Anterior cingulate cortex (tissue), 58 donors: Measurements from ENCODE around the gene MICAL3.

Source experiments
- DNase-seq, 58 donors: peaks; one replicate each; lab custom pipeline; 2025; lab: John Stamatoyannopoulos, UW

Gene MICAL3

DNA sequence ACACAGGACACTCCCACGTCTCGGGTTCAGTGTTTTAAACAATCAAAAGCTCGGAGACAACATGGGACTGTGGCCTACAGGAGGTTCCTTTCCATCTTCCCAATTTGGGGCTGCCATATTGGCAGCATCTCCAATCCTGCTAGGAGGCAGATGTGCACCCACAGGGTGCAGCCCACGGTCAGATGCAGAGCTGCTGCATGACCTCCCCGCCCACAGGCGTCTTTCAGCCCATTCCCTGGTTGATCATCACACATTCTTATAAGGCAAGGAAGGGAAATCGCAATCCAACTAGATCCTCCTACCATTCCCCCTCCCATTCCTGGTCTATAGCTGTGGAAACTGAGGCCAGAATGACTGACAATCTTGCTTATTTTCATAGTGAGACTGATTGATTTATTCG, 121.4 kb downstream of the MICAL3 start:
- DNase-seq = no peak

DNA sequence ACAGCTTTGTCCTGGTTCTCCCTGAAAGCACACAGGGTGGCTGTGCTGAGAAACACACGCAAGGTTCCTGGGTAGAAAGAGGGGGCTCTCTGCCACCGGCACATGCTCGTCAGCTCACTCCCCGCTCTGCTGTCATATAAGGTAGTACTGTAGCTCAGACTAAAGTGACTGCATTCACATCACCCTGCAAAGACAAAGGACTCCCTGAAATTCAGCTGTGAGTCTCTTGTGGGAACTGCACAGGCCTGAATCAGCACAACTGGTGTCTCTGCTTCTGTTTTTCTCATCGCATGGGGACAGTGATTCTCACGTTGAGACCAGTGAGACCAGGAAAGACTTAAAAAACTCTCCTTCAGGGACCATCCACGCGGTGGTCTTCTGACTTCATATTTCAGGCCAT, 126.0 kb downstream of the MICAL3 start:
- peak in 1 of 58 donors; percentile 23 for DNase-seq

DNA sequence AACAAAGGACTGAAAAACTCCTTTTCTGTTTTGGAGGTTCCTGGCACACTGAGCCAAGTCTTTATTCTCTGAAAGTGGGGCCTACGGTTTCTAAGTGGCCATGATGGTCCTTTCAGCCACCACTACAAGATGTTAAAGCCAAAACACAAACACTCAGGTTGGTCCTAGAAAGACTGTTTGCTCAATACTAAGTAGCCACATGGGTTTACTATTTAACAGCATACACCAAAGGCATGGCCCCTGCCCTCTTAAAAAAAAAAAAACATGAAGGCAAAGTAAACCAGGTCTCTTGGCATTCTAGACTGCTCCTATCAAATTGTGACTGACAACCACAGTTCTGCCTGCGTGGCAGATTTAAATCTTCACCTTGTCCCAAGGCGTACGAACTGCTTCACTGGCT, 126.5 kb downstream of the MICAL3 start:
- DNase-seq = no peak

DNA sequence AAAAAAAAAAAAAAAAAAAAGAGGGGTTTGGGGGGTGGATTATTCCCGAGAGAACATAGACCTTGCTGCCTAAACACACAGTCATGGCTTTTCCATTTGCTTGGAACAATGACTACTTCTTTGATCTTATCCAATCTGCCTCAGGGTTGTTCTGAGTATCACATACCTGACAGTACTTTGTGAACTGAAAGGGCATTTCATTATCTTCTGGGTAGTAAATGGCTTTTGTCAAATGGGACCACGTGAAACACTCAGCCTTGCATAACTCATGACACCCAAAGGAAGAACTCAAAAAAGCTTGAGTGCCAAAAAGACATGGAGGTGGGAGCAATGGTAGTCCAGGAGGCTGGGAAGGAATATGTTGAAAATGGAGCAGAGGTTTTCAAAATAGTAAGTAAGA, 126.9 kb downstream of the MICAL3 start:
- no peak for DNase-seq

DNA sequence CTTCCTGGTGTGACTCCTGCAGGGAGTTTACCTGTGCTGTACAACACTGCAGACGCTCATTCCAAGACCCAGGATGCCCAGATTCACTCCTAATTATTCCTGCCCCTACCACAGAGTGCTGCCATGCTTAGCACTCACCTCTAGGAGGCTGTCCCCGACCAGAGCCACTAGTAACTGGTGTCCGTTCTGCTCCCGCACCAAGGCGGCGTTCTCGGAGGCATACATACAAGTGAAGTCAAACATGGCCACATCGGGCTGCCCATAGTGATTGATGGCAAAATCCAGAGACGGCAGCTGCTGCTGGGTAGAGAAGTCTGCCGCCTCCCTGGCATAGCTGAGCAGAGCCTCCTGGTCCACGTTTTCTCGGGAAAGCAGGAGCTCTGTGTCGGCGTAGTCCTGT, 127.8 kb downstream of the MICAL3 start:
- peak in 20 of 58 donors; percentile 14 to 58 (median 32) for DNase-seq

DNA sequence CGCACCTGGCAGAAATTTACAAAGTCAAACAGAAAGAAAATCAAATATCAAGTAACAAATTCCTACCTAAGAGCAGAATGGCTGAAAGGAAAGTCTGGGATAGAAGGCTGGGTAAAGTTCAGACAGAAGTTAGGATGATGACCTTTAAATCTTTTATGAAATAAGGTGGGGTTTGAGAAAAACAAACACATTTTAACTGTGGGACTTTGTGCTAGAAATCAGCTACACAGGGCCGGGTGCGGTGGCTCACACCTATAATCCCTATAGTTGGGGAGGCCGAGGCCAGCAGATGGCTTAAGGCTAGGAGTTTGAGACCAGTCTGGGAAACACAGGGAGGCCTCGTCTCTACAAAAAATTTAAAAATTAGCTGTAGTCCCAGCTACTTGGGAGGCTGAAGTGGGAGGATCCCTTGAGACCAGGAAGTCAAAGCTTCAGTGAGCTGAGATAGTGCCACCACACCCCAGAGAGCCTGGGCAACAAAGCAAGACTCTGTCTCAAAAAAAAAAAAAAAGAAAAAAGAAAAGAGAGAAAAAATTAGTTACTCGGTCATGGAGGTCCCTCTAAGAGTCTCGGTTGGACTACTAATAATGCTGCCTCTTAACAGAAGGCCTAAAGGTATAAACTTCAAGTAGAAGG, 130.3 kb downstream of the MICAL3 start:
- no peak for DNase-seq

DNA sequence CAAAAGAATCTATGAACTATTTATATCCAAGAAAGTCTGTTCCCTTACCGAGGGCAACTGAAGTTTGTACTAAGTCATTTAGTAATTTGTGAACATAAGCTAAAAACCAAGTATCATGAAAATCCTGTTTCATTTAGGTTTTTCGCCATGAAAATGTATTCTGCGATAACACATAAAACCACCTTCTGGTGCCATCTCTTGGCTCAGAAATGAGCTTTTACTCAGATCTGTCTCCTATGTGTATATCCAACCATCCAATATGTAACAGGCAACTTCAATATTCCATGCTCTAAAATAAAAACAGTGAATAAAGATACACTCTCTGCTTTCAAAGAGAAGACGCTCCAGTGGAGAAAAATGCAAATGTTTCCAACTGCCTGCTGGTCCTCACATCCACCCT, 132.0 kb downstream of the MICAL3 start:
- DNase-seq = no peak

DNA sequence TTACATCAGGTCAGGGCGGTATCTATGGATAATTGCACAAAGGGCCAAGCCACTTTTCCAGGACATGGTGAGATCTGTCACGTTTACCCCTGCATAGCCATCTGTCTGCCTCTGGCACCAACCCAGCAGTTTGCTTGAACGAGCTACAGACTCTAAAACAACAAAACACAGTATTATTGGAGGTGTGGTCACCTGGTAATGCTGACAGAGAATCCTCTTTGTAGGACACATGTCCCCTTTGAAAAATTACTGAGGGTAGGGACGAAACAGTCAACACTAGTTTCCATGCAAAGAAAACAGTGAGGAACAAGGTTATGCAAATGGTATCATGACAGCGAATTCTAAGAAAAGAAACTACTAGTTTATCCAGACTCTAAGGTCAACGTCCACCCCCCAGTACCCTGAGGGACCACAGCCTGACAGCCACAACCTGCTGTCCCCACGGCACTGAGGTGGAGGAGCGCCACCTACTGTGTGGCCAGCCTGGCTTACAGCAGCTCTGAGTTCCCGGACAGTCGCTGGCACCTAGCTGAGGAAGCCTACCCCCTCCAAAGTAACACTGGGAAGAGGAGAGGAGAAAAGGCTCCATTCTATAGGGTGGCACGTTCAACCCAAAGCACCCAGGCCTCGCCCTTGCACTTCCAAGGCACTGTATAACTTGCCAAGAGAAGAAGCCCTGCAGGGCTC, 132.7 kb downstream of the MICAL3 start:
- peak in 29 of 58 donors; percentile 9 to 67 (median 34) for DNase-seq

DNA sequence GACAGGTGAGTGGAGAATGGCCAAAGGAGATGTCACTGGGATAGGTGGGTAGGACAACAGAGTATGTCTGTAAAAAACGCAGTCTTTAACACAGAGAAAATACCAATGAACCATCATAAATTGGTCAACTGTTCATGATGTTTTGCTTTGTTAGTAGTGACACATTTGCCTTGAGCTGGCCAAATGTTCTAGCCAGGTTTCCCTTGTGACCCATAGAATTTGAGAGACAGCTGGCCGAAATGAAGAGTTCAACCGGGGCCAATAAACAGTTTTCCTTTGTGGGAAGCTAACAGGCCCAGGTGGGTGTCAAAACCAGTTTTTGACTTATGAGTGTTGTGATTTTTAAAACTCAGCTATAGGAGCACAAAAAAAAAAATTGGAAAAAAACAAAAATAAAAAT, 133.5 kb downstream of the MICAL3 start:
- no peak for DNase-seq

DNA sequence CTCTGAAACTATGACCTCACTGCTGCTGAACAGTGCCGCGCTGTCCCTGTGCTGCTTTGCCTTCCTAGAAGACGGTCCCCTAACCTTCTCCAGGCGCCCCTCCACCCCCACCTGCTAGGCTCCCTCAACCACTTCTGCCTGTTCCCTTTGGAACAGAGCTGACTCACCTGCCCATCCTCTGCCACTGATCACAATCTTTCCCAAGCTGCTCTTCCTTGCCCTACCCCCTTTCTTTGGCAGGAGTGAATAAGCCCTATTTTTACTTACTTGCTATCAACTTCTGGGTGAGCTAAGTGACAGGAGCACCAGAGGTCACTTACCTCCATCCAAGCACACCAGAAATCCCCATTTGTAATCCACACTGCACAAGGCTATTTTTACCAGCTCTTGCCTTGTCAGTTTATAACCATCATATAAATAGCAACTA, 134.1 kb downstream of the MICAL3 start:
- DNase-seq = peak in 1 of 58 donors; percentile 26

DNA sequence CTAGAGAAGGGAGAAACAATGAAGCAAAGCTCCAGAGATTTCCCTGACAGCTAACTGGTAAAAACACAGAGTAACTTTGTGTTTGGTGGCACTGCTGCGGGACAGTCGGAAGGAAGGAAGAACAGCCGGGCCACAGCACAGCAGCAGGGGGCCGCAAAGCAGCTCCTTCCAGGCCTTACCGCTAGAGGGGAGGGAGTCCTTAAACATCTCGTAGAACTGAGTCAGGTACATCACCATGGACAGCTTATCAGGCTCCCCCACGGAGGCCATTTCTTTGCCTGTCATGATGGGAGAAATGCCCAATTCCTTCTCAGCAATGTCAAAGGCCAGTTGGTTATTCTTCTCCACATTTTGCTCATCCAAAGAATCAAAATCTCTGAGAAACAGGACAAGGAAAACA, 135.5 kb downstream of the MICAL3 start:
- peak in 1 of 58 donors; percentile 25 for DNase-seq

DNA sequence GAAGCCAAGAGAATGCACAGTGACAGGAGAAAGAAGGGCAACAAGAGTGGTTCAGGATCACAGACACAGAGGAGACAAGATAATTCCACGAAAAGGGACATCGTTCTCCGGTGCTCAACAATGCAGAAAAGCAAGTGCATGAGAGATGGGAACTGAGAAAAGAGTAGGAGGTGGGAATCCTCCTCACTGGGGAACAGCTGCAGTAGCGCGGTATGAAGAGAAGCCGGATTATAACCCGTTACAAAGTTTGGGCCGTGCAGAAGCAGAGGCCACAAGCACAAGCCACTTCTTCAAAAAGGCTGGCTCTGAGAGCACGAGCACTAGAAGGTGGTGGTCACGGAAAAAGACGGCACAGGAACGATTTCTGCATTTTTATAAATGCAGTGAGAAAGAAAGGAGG, 135.9 kb downstream of the MICAL3 start:
- no peak for DNase-seq

DNA sequence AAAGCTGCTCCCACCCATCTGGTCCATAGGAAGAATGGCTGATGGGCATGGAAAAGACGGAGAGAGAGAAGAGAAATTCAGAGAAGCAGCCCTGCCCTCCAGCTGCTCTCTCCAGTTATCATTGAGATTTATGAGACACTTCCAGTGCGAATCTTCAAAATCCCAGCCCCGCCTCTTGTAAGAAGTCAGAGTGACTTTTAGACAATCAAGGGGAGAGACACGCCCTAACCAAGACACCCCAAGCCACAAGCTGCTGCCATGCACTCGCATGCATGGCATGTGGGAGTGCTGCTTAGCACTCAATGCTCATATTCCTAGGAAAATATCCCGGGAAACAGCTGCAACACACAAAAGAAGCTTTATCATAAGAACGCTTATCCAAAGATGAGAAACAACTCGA, 139.5 kb downstream of the MICAL3 start:
- peak in 3 of 58 donors; percentile 18 to 58 (median 28) for DNase-seq

DNA sequence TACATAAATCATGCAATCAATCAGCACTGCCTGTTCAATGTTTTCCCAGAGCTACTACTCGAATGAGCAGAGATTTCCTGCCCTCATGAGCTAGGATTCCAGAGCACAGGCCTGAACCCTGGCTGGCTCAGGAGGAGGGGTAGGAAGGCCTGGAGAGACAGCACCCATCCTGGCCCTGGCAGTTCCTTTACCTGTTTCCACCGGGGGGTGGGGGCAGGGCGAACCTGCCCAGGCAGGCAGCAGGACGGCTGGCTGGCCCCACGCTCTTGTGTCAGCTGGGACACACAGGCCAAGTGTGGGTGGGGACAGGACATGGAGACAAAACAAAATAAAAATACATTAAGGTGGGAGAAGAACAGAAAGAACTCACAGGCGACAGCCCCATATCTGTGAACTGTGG, 140.3 kb downstream of the MICAL3 start:
- DNase-seq = no peak

DNA sequence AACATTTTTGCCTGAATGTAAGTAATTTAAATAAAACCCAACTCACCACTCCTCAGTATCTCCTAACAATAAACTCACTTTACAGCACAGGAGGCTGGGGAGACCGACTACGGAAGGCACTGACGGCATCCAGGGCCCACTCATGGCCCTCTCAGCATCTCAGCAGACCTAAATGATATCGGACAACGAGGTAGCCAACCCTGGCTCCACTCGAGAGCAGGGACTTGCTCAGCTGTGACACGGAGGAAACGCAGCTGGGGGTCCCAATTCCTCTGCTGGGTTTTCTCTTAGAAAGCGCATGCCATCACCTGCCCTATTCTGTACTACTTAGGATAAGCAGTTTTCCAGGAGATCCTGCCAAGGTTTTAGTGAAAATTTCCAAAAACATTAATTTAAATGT, 141.0 kb downstream of the MICAL3 start:
- DNase-seq = no peak

DNA sequence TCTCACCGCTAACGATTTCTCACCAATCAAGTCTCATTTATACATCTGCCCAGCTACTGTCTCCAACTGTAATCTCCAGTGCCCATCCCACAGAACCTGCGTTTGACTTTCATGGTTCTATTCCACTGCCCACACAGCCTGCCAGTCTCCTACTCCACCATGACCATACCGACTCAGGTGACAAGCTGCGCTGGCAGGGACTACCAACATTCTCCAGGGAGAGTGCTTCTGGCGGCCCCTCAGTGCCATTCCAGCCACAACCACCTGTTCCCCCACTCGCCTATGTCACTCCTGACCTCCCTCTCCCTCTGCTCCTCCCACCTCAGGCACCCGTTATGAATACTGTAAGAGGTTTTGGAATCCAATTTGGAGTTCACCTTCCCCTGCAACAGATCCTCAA, 141.6 kb downstream of the MICAL3 start:
- no peak for DNase-seq

DNA sequence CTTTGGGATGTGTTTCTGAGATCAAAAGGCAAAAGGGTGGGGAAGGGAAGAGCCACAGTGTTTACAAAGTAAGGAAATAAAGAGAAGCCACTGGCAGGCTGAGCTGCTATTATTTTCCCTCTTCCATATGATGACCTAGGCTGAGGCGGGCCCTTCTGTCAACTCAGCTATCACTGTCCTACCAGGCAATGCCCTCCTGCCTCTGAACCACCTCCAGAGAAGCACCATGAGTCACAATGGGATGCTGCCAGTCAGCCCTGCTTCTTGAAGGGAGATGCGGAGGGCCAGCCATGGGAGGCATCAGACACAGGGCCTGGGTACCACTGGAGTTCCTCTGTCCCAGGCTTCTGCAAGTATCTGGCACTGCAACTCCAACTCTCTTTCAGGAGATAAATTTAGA, 142.2 kb downstream of the MICAL3 start:
- no peak for DNase-seq

DNA sequence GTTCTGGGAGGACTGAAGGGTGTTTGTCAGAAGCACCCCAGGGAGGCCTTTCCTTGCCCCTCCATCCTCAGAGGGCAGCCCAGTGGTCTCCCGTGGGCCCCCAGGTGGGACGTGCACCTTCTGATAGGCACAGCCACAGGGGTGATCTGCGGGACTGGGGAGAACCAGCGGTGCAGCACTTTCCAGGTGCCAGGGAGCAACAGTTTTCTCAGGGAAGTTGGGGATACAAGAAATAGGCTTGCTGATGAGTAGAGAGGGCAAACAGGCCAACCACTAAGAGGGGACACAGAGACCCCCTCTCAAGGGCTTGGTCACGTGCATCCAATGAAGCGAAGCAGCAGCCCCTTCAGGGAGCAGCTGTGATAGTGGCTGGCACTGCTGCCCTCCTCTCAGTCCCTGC, 143.0 kb downstream of the MICAL3 start:
- DNase-seq = no peak

DNA sequence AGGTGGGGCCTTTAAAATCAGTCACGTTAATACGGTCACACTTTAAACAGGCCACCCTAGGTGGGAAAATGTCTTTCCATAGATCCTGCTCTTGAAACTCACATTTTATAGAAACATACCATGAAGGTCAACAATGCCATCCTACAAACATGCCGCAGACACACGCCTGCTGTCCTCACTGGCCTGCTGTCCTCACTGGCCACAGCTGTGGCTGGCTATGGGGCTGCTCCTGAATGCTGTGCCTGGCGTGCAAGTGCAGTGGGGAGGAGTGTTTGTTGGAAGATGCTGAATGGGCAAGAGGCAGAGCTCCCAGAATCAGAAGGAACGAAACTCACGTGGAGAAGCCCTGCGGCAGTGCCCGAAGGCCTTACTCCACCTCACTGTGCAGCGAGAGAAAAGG, 143.9 kb downstream of the MICAL3 start:
- DNase-seq = no peak

DNA sequence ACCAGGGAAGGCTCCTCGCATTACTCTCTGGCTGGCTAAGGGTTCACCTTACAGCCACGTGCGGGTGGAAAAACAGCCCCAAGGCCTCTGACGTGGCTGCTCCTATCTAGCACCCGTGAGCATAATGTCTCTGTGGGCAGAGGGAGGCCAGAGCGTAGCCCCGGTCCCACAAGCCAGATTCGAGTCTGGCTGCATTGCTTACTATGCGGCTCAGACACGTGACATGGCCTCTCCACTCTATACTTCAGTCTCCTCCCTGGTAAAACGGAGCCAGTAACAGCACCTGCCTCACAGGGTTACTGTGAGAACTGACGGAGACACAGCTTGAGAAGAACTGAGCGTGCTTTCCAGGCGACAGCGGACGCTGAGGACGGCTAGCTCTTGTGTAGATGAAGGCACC, 144.3 kb downstream of the MICAL3 start:
- DNase-seq = no peak

DNA sequence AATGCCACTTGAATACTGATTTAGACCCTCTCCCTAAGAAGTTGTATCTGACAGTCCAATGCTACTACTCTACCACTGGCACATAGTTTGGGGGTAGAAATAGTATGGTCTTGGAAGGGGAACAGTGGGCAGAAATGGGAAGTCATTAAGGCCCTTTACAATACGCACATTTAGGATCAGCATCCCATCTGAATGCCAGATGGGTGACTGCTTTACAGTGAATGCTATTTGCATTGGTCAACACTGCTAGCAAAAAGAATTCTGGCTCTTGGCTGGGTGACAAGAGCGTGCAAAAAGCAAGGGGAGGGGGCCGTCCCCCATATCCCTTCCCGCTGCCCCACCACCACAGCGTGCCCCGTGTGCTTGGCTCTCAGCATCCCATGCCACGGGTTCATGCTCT, 145.4 kb downstream of the MICAL3 start:
- no peak for DNase-seq

DNA sequence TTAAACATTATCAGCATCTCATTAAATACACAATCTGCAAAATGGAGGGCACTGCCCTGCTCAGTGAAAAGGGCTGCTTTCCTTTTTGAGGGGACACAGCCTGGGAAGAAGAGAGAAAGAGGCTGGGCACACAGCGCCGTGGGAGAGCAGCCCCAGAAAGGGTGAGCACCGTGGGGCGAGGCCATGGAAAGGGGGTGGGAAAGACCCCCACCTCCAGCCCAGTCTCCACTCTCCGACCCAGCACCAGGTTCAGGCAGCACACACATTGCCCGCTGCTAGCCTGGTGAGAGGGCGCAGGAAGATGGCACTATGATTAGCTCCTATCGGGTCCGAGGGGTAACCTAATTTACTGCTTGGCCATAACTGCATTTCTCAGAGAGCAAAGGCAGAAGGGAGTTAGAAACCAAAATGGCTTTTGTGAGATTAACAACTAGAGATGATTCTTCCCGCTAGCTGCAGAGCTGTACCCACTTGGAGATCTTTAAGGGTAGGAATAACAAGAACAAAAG, 146.1 kb downstream of the MICAL3 start:
- no peak for DNase-seq
